PC-9 (cell line): ENCODE results near the gene SLC39A12.

Experiments used
- CTCF ChIP-seq: fragments of 200-600 bp; sonication (generic); conservative IDR thresholded peaks from 2 replicates; pipeline ENCODE4 v1.6.1; 2017; ENCODE audit warnings: mixed run types, antibody characterized with exemption, mild to moderate bottlenecking, moderate library complexity
- EZH2 ChIP-seq: fragments of 200-600 bp; sonication (generic); IDR thresholded peaks from 2 replicates; pipeline ENCODE4 v1.8.0; 2017; ENCODE audit warnings: antibody characterized with exemption, low read depth

GRCh38 chr10:18073314-18073713 is 121.6 kb downstream of the SLC39A12 start:
- TF ChIP-seq CTCF (no peak), EZH2 (no peak)
